A673 (cell line): ENCODE measurements around the gene NCAM2. TPM values are rescaled to one million over a fixed set of nuclear protein-coding genes. Genes with fewer than 3 reads are reported as not detected.

Experiments
- BruUV-seq: library from RNA; stranded (reverse); fragments of 400-500 nt; replicated peaks from 2 replicates; lab custom pipeline; 2021; lab: Mats Ljungman, UMichigan
- CTCF ChIA-PET: fragments of 300-600 bp; sonication (Branson Sonifier 250); formaldehyde crosslinking; loops from one replicate; lab custom pipeline; 2022; ENCODE audit warnings: antibody characterized with exemption; lab: Charles Lee
- POLR2A ChIA-PET: fragments of 300-600 bp; sonication (Branson Sonifier 250); formaldehyde crosslinking; loops from one replicate; lab custom pipeline; 2022; ENCODE audit warnings: antibody characterized with exemption; ENCODE audit not compliant: low non-redundant PET; lab: Charles Lee
- DNase-seq: peaks from one replicate; pipeline ENCODE4 v3.0.0-alpha.2; 2015; ENCODE audit warnings: low spot score
- H3K27ac ChIP-seq: fragments of 200-600 bp; sonication (generic); 2 replicates; pipeline ENCODE4 v1.5.1; 2016; ENCODE audit warnings: mixed run types, low read depth, mild to moderate bottlenecking, mixed read lengths, antibody characterized with exemption, low read length; ENCODE audit not compliant: poor library complexity, severe bottlenecking
- H3K27me3 ChIP-seq: fragments of 200-600 bp; sonication (generic); replicated peaks from 2 replicates; pipeline ENCODE4 v1.6.1; 2017; ENCODE audit warnings: mixed run types, low read depth, mild to moderate bottlenecking, mixed read lengths, antibody characterized with exemption, low read length; ENCODE audit not compliant: insufficient read depth, poor library complexity
- H3K36me3 ChIP-seq: fragments of 200-600 bp; sonication (generic); 2 replicates; pipeline ENCODE4 v1.6.1; 2016; ENCODE audit warnings: mixed run types, mild to moderate bottlenecking, mixed read lengths, antibody characterized with exemption, low read length; ENCODE audit not compliant: insufficient read depth, poor library complexity, severe bottlenecking
- H3K4me1 ChIP-seq: fragments of 200-600 bp; sonication (generic); 2 replicates; pipeline ENCODE4 v1.6.1; 2017; ENCODE audit warnings: mixed run types, mild to moderate bottlenecking, mixed read lengths, antibody characterized with exemption, low read length; ENCODE audit not compliant: insufficient read depth, poor library complexity, severe bottlenecking
- H3K4me3 ChIP-seq: fragments of 200-600 bp; sonication (generic); 2 replicates; pipeline ENCODE4 v1.5.1; 2016; ENCODE audit warnings: low read depth, mixed run types, mild to moderate bottlenecking, mixed read lengths, low read length; ENCODE audit not compliant: poor library complexity, severe bottlenecking
- H3K9me3 ChIP-seq: fragments of 200-600 bp; sonication (generic); 2 replicates; pipeline ENCODE4 v1.6.1; 2016; ENCODE audit warnings: mixed run types, low read depth, mild to moderate bottlenecking, mixed read lengths, antibody characterized with exemption, low read length; ENCODE audit not compliant: poor library complexity, severe bottlenecking
- EZH2 ChIP-seq: fragments of 200-600 bp; sonication (generic); IDR thresholded peaks from 2 replicates; pipeline ENCODE4 v1.6.1; 2017; ENCODE audit warnings: borderline replicate concordance, low read depth, mild to moderate bottlenecking, mixed read lengths, antibody characterized with exemption, low read length; ENCODE audit not compliant: poor library complexity, severe bottlenecking
- intact Hi-C: fragments of 100-400 bp; cut with micrococcal nuclease; formaldehyde crosslinking; loops from one replicate; pipeline ENCODE4 v1.10.0; 2022; ENCODE audit not compliant: unreplicated experiment
- total RNA-seq: library from RNA; stranded (reverse); gene quantifications from 2 replicates; pipeline ENCODE4 v1.2.3, GENCODE V29; 2021
- TF ChIP-seq, protein P1 (sequence below): fragments of 300-800, 200-600 bp; sonication (generic); conservative IDR thresholded peaks from 2 replicates; pipeline ENCODE4 v1.5.1; 2017; ENCODE audit warnings: low read depth, mild to moderate bottlenecking, antibody characterized with exemption, low read length, moderate library complexity, mixed read lengths

NCAM2 gene
- total RNA-seq, 1 experiment from 2014 or later, result 38.2 TPM

DNA sequence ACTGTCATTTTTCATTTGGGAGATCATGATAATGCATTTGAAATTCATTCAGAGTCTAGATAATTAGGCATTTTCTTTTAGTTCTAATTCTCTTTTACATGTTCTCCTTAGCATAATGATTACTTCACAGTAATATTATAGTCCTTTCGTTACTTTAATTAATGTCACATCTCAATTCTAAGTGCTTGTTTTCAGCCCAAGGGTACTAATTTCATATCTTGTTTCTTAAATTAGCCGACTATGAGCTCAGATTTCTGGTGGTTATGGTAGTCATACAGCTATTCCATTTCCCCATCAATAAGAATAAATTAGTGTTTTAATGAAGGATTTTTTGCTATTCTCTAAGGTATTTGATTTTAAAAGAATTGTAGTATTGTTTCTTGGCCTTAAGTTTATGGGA lies 120.9 kb downstream of the NCAM2 start:
- Histone ChIP-seq H3K9me3 (no peaks in the 10 kb centered on the region), H3K36me3 (no peaks in the 10 kb centered on the region), H3K4me1 (peaks cover under 1% of the 10 kb centered on the region), H3K27ac (no peak overlapping the region), H3K27me3 (no peaks in the 10 kb centered on the region), H3K4me3 (no peak overlapping the region)
- TF ChIP-seq, protein P1, sequence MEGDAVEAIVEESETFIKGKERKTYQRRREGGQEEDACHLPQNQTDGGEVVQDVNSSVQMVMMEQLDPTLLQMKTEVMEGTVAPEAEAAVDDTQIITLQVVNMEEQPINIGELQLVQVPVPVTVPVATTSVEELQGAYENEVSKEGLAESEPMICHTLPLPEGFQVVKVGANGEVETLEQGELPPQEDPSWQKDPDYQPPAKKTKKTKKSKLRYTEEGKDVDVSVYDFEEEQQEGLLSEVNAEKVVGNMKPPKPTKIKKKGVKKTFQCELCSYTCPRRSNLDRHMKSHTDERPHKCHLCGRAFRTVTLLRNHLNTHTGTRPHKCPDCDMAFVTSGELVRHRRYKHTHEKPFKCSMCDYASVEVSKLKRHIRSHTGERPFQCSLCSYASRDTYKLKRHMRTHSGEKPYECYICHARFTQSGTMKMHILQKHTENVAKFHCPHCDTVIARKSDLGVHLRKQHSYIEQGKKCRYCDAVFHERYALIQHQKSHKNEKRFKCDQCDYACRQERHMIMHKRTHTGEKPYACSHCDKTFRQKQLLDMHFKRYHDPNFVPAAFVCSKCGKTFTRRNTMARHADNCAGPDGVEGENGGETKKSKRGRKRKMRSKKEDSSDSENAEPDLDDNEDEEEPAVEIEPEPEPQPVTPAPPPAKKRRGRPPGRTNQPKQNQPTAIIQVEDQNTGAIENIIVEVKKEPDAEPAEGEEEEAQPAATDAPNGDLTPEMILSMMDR, result no peak
- no peak for TF ChIP-seq EZH2
- ChIA-PET CTCF (no interaction called here), POLR2A (no interaction called here)
- BruUV-seq, result no TSS peak
- DNase-seq, result no peak
- intact Hi-C loops, result no loop called here

DNA sequence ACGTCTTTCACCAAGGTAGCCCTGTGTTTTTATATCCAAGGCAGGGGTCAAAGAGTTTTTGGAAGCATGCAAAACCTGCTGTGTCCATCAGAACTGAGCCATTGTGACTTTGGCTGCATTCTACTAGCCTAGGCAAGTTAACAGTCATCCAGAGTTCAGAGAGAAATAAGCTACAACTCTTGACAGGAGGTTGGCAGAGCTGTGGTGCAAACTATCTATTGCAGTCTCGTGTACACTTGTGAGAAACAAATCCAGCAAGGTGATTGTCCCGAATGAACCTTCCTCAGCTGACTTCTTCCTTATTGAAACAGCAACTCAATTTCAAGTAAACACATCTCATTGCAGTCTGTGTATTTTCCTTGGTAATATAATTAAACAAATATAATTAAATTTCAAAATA lies 124.5 kb downstream of the NCAM2 start:
- no peak for DNase-seq
- intact Hi-C loops, result no loop called here
- BruUV-seq, result no TSS peak

DNA sequence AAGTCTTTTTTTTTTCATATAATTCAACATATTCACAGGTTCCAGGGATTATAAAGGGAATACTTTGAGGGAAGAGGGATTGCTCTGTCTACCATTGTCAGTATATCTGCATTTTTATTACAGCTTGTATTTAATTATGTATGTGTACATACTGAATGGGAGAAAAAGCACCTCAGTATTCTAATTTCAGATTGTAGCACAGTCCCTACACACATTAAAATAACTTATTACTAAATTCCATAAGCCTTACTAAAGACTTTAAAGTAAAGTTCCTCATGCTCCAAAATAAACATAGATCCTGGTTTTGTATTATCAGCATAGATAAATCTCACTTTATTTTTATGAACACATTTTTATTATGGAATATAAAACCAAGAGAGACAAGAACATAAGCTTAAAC lies 134.2 kb downstream of the NCAM2 start:
- no peaks in the 10 kb centered on the region for H3K36me3 ChIP-seq
- no peak for DNase-seq
- no peaks in the 10 kb centered on the region for H3K9me3 ChIP-seq
- TF ChIP-seq, protein P1, result no peak
- TF ChIP-seq EZH2, result no peak
- intact Hi-C loops, result no loop called here
- no peak overlapping the region for H3K4me3 ChIP-seq
- ChIA-PET CTCF (no interaction called here), POLR2A (no interaction called here)
- no peaks in the 10 kb centered on the region for H3K4me1 ChIP-seq
- H3K27me3 ChIP-seq, result no peaks in the 10 kb centered on the region
- H3K27ac ChIP-seq, result no peak overlapping the region
- BruUV-seq, result no TSS peak

More for the DNA sequence above, 124.5 kb downstream of the NCAM2 start:
- no peak overlapping the region for H3K4me3 ChIP-seq
- H3K27me3 ChIP-seq, result no peaks in the 10 kb centered on the region
- H3K27ac ChIP-seq, result no peak overlapping the region
- POLR2A ChIA-PET, result no interaction called here
- CTCF ChIA-PET, result no interaction called here
- TF ChIP-seq, protein P1, result no peak
- no peak for TF ChIP-seq EZH2
- no peaks in the 10 kb centered on the region for H3K36me3 ChIP-seq
- H3K4me1 ChIP-seq, result no peaks in the 10 kb centered on the region
- no peaks in the 10 kb centered on the region for H3K9me3 ChIP-seq
